Stimulated activated CD8-positive, alpha-beta memory T cell treated with anti-CD3 and anti-CD28 coated beads, Interleukin-4, amount 100 ng/mL, for 4 hours (primary cell): Measurements from ENCODE around the gene VEZT.

Source experiments
- DNase-seq, 2 donors: peaks; one replicate each; pipeline ENCODE4 v3.0.0-alpha.2; 2020; ENCODE audit warnings: low read depth in 2 of 2, low spot score in 1 of 2

VEZT gene

DNA sequence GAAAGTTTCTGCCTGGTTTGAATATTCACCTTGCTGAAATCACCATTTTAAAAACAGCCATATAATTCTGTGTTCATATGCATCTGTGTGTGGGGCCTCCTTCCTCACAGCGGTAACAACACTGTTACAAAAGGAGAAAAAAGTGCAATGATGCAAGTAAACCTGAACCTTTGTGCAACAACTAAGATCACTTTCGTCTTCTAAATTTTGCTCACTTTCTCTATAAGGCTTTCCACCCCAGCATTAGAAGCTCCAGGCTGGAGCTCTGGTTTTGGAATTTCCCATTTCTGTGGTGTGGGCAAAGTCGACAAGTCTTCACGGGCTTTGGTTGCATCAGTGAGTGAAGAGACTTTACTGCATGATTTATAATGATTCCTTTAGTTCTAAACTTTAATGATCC is 18.7 kb upstream of the VEZT start:
- DNase-seq, result no peak

DNA sequence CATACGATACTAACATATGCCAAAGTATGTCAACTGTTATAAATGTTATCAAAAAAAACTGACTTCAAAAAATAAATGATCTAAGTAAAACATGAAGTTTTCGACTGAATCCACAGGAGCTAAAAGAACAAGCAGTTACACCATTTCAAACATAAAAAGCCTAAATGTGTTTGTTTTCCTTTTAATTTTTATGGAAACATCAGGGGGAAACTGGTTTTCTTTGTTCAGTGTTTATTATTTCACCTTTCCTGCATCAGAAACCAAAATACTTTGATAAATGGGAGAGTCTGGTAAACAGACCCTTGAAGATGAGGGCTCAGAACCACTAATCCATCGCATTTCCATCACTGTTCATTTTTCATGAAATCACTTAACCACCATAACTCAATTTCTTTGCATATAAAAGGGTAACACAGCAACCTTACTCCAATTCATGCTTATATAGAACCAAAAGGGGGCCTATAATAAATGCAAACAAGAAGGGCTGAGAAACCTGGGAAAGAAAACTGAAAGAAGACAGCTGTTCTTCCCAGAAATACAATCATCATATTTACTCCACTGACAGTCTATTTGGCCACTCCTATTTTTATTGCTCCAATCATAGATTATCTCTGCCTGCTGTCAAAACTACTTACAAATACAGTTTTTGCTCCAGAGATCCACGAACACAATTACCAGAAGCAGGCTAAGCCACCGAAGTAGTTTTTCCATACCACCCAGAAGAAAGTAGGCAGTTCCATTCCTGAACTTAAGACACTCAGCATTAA is 17.3 kb upstream of the VEZT start:
- no peak for DNase-seq

DNA sequence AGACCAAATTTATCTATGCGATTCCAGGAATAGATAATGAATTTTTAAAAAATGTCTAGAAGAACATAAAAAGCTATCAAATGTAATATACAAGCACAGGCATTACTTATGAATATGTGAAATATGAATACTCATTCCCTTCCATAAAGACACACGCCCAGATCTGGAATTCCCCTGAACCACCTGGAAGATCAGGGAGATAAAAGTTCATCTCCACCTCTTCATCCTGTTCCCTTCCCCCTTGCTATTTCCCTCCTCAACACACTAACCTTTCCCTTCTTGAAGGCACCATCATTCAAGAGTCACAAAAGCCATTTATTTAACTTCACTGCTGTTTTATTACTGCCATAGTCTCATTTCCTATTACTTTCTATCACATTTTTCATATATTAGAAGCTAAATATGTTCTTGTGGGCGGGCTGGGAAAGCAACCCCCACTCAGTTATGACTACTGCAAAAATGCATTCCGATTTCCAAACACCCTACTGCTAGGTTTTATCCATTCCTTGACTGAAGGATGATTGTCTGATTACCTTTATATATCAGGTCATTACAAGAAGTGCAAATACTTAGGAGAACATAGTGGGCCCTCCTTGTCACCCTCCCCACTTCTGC is 16.4 kb upstream of the VEZT start:
- DNase-seq, result no peak

DNA sequence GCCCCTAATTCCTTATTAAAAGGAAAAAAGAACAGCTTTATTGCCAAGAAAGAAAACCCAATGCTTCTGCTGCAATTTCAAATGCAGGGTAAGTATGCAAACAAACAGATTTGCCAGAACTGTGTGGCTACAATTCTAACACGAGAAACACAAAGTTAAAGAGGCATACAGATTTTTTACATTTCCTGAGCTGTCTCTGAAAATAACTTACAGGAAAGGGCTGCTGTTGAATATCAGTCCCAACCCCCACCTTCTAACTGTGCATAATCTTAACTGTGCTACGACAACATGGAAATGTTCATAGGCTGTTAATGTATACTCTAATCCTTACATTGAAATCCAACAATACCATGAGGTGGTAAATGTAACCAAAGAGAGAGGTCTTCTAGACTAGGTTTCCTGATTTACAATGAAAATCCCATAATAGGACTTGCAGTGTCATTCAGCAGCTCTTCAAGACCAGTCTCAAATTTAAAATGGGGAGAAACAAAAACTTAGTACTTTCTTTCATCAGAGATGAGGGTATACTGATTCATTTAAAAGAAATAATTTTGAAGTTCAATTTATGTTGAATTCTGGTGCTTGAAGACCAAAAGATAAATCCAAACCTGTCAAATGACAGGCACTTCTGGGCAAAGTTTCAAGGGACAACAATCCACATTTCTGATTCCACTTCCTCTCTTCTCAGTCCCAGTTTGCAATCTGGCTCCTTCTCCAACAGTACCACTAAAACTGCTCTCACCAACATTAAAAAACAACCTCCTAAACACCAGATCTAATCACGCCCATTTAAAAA is 14.7 kb upstream of the VEZT start:
- no peak for DNase-seq

DNA sequence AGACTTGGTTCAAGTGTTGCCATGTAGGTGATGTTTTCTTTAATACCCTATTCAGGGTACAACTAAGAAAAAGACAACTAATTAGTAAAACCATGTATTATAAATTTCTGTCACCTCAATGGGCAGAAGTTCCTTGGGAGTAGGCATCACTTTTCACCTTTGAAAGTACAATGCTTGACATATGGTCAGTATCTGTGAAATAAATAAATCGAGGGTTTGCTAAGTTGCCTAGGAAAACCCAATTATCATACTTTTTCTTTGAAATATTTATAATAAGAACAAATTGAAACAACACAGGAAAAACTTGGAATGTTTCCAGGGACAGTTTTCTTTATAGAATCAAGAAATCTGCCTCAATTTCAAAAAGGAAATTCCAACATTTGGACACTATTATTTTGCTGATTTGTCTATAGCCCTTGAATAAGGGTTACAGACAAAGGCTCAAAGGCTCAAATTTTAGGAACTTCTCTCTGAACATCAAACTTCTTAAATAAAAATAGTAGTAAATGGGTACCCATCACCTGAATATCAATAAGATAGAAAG is 14.0 kb upstream of the VEZT start:
- no peak for DNase-seq

DNA sequence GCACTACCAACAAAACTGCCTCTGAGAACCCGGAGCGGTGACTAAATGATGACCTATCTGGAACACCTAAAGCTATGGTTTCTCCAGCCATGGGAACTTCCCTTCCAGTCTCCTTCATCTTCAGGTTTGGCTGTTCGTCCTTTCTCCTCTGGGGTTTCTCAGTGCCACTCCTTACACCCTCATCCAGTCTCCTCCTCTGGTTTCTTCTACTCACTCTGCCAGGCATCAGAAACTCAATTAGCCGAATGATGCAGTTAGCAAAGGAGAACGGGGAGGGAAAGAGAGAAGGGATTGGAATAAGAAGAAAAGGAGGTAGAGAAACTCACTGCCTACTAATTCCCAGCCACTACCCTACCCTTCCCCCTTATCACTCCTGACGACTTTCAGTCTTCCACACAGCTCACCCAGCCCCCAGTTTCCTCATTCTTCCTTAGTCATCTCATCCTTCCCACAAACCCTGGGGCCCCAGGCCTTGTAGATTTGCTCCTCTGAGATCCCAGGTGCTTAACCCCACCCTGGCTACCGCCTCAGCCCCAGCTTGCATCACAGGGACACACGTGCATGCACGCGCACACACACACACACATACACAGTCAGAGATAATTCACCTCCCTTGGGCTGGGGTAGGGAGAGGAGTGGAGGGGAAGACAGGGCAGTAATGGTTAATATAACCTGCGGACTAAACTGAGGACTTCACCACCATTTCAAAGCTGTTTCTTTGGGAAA is 13.3 kb upstream of the VEZT start:
- DNase-seq, result no peak

DNA sequence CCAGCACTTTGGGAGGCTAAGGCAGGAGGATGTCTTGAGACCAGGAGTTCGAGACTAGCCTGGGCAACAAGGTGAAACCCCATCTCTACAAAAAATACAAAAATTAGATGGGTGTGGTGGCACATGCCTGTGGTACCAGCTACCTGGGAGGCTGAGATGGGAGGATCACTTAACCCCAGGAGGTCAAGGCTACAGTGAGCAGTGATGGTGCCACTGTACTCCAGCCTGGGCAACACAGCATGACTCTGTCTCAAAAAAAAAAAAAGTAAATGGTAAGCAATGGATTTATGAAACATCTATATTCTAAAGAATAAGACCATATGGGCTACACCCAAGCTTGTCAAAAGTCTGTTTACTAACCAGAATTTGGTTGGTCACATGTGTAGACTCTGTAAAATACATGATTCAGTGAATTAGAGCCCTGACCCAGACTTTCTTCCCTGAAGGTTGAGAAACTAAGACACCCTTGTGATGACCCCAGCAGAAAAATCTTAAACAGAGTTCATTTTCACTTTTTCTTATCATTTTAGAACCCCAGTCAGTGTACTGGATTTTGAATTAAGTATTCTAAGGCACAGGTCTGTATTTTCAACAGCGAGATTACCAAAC is 12.5 kb upstream of the VEZT start:
- DNase-seq, result no peak

DNA sequence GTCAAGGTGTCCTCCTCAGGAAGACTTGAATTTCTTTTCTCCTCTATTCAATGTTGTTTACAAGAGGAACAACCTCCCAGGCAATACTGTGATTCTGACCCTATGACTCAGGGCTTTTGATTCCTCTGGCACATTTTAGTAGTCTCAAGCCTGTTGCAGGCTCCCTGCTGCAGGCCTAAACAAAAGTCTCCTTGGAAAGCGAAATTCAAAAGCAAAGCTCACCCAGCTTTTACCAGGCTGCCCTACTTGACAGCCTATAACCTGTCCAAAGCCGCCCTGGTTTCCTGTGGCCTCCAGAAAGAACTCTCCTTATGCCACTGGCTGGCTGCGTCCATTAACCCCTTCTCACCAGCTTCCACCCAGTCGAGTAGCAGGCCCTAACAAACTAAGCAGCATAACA is 11.9 kb upstream of the VEZT start:
- DNase-seq, result no peak

DNA sequence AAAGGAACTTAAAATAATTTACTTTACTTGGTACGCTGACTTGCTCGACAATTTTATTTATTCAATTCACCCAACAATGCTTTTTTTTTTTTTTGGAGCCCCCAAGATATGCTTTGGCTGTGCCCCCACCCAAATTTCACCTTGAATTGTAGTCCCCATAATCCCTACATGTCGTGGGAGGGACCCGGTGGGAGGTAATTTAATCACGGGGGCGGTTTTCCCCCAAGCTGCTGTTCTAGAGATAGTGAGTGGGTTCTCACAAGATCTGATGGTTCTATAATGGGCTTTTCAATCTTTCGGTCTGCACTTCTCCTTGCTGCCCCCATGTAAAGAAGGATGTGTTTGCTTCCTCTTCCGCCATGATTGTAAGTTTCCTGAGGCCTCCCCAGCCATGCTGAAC is 10.7 kb upstream of the VEZT start:
- DNase-seq, result no peak

DNA sequence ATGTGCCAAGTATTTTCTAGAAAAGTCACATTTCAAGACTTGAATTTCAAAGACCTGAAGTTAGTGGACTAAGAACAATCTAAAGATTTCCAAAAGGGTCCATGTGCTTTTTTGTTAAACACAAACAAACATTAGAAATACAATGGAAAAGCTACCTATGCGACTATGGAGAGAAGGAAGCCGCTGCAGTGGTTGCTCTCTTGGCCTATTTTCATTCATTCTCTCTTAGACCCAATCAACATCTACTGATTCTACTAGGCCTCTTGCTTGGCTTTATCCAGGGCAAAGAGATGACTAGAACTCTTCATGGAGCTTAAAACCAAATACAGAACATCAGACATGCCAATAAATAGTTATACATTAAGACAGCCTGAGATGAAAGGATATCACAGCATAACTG is 10.2 kb upstream of the VEZT start:
- no peak for DNase-seq

DNA sequence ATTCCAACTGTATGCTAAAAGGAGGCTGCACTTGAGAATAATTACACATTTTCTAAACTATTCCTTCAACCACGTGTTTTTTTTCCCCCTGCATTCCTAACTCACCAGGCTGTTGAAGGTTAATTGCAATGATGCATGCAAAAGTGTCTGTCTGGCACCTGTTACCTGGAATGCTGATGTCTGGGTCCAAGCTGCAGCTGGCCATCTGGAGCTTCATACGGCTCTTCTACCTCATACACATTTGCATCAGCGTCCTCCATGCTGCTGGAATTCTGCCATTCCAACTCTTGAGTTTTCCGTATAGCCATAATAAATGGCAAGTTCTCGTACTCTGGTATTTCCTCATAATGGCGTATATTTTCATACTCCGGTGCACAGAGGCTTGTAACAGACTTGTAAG is 8.9 kb upstream of the VEZT start:
- DNase-seq, result no peak

DNA sequence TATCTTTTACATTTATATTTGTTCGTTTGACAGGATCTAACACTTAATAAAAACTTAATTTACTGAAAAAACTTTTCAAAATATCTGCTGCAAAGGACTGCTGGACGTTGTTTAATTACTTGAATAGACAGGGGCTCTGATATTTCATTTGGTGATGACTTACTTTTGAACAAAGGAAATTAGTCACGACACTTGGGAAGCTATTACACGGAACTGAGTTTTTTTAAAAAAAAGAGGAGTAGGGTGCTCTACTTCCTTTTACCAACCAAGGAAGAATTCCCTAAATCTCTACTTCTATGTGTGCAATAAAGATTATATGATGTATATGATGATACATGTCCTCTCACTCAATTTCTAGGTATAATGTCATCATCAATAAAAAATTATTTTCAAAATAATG is 5.0 kb upstream of the VEZT start:
- no peak for DNase-seq

DNA sequence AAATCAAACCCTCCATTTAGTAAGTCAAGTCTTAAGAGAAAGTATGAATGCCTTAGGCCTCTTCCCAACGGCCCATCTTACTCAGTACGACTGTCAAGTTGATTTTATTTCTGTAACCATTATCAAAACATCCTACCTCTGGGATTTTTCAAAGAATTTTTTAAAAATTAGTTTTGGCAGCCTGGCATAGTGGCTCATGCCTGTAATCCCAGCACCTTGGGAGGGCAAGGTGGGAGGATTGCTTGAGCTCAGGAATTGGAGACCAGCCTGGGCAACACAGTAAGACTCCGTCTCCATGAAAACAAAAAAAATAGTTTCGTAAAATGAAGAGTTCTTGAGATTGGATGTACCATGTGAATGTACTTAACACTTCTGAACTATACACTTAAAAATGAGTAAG is 4.5 kb upstream of the VEZT start:
- no peak for DNase-seq

DNA sequence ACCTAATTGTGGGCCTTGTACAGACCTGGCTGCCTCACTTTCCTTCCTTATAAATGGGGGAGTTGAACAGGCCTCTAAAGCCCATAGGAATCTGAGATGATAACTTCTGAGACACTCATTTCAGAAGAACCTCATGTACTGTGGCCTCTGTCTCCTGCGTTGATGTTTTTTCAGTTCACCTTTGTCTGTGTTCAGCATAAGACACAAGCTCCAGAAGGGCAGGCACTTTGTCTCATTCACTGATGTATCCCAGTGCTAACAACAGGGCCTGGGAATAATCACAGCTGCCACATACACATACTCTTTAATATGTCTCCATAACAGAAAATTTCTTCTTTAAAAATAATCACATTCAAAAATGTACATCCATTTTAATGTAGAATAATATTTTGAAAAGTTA is 3.7 kb upstream of the VEZT start:
- no peak for DNase-seq

DNA sequence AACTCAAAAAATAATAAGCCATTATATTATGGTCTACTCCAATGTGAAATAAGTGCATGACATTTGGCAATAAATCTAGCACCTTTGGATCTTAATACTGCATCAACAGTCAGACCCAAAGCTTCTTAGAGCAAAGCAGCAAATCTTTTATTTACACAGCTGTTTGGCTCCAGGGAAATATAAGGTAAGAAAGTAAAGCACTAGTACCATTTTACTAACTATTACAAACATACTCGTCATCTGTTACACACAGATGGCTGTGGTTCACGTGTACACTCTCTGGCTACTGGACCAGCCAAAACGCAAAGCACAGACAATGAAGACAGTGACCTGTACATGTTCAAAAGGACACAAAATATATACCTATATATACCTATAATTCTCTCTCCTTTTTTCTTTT is 3.1 kb upstream of the VEZT start:
- DNase-seq, result no peak

DNA sequence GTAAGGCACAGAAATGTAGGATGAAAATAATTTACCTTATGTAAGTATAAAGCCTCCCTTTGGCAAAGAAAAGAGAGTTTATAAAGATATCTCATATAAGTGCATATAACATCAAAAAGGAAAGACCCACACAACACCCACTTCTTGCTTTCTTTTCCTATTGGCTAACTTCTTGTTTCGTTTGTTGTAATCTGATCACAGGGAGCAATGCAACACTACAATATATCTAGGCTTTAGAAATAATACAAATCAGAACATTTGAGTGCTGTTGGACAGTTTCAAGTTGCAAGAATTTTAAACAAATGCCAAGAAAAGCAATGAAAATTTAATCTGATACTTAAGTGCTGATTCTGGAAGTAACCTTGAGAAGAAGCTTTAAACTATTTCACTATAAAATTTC is 1.7 kb upstream of the VEZT start:
- DNase-seq, result no peak

DNA sequence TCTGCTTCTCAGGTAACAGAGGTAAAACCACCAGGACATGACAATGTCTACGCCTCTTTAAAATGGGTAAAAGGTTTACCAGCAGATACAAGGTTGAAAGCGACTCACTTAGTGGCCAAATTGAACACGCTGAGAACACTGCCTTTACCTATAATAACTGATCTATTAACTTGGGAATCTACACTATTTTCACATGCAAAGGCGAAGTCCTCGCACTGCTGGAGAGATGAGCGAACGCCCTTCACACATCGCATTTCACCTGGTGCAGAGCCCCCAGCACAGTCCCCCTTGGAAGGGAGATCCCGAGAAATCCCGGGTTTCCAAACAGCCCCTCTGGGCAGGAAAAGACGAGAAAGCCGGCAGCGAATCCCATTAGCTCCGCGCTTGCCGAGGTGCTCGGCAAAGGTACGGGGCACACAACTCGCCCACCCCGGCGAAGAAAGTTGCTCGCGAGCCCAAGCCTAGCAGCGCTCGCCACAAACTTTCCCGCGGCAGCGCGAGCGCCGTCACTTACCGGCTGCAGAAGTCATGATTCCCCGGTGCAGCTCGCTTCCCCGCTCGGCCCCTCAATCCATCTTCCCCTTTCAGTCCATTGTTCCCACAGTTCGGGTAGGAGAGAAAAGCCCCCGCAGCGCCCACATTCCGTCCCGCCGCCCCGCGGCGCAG is 763 bp upstream of the VEZT start:
- DNase-seq, result no peak

DNA sequence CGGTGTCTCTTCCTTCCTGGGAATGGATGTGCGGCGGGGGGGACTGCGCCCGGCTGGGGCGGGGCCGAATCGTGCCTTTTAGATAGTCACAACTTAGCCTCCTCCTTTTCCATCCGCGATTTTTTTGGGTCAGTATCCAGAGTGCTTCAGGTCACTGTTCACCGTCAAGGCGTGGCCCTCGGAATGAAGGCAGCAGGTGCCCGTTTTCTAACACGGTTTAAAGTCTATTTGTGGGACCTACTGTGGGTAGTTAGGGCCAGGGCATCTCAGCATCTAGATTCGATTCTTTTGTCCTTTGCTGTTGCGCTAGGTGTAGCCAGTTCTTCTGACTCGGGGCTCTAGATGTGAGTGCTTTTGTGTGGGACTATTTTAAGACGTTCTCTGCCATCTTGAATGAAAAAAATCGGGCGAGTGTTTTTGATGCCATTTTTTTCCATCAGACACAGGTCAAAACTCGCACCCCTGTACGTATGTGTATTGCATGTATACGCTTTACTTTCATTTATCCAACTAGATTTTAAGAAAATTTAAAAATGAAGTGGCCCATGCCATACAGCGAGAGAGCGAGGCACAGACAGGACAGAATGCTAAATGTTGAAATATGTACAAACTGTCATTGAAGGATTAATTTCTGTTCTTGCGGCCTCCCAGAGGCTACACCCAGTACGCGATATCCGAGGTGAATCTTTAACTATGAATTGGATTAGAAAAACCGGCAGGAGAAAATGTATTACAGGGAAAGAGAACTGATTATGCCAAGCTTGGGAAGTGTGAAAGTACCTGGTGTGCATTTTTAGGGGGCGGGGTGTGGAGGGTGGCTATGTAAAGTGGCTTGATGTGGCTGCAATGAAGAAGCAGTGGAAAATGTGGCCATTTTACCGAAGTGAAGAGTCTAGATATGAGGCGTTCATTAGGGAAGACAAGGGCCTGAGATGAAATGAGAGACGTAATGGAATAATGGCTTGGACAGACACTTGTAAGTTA is 835 bp downstream of the VEZT start:
- no peak for DNase-seq

DNA sequence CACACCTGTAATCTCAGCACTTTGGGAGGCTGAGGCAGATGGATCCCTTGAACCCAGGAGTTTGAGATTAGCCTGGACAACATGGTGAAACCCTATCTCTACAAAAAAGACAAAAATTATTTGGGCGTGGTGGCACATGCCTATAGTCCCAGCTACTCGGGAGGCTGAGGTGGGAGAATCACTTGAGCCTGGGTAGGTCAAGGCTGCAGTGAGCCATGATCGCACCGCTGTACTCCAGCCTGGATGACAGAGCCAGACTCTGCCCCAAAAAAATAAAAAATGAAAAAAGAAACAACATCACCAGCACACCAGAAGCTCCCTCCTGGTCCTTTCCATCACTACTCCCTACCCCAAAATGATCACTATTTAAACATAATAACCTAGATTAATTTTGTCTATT is 2.6 kb downstream of the VEZT start:
- no peak for DNase-seq
